OCI-M2 (cell line): Measurements from ENCODE around the gene ARAP2.

Experiments
- DNase-seq: peaks from one replicate; lab custom pipeline; 2025; ENCODE audit not compliant: unreplicated experiment; lab: John Stamatoyannopoulos, UW

Gene ARAP2

DNA sequence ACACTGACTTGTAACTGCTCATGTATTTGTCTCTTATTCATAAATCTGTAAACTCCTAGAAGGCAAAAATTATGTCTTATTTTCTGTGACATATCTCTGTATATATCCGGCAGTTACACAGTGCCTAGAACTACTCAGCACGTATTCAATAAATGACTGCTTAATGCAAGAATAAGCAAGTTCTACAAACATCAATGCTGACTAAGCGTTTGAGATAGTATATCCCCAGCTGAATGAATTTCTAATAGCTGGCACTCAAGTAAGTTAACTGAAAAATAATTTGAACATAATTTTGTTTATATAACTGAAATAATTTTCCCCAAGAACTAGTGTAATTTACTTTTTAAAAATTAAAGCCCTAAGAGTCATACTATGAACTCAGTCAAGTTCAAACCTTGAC, 113.7 kb downstream of the ARAP2 start:
- DNase-seq: no peak

DNA sequence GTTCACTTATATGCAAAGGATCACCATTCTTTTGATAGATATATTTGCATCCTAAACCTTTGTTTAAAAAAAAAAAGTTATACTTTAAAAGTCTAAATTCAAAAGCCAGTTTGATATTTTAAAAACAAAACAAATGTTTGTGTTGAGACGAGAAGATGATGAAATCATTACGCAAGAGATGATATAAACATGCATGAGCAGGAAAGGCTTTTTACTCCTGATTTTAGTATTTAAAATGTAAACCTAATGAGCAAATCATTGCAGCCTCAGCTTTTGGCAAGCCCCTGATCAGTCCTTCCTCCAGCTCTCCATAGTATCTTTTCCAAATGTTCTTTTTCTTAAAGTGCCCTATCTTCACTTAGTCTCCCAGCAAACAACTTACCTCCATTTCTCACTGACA, 115.6 kb downstream of the ARAP2 start:
- DNase-seq: no peak

DNA sequence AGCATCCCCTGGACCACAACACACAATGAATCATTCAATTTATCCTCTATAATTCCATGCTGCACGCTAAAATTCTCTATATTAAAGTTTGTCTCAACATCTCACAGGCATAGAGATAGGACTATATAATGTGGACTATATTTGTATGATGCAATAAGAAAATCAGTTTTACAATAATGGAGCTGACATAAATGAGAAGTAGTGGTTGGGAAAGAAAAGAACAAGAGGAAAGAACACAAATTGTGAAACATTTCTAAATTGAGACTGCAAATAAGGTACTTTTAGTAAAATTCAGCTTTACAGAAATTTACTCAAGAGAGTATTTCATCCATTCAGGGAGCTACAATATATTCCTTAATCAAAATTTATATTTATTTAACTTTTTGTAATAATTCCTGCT, 120.4 kb downstream of the ARAP2 start:
- no peak for DNase-seq

GRCh38 chr4:36115312-36115711, 129.0 kb downstream of the ARAP2 start:
- DNase-seq: no peak

- DNase-seq: no peak
These were observed 133.1 kb downstream of the ARAP2 start for GRCh38 chr4:36111172-36111571.

DNA sequence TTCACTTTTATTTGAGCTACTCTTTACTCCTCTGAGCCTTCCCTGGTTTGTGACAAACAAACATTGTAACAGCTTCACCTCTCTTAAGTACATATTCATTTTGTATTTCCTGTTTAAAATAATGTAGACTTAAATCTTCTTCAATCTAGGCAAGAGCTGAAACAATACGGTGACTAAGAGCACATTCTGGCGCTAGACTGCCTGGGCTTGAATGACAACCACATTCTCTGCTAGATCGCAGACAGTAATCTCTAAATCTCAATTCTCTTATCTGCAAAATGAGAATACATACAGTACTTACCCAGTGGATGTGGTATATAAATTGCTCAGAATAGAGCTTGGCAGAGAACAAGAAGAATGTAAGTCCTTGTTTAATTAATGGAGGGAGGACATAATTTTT, 144.8 kb downstream of the ARAP2 start:
- DNase-seq: no peak

- DNase-seq: no peak
These were observed 149.3 kb downstream of the ARAP2 start for GRCh38 chr4:36094995-36095394.

GRCh38 chr4:36091997-36092396, 152.3 kb downstream of the ARAP2 start:
- no peak for DNase-seq

GRCh38 chr4:36088542-36088941, 155.8 kb downstream of the ARAP2 start:
- DNase-seq: no peak

DNA sequence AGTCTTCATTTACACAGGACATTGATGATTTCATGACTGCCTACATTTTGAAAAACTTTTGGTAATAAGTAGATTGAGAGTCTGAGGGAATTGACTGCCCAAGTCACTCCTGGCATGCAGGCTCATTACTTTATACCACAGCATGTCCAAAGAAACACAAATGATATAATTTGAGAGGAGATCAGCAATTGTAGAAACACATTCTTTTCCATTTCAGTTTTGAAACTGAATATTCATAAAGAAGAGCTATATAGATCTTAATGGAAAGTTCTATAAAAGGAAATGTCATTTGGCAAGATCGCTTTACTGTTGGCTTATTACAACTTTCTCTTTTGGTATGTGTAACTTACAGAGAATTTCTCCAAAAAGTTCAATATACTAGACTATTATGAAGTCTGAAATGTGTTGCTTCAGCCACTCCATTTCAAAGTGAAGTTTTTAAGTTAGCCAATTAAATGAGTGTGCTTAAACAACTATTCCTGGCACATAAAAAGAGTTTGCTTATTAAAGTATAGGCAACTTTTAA, 158.0 kb downstream of the ARAP2 start:
- no peak for DNase-seq

DNA sequence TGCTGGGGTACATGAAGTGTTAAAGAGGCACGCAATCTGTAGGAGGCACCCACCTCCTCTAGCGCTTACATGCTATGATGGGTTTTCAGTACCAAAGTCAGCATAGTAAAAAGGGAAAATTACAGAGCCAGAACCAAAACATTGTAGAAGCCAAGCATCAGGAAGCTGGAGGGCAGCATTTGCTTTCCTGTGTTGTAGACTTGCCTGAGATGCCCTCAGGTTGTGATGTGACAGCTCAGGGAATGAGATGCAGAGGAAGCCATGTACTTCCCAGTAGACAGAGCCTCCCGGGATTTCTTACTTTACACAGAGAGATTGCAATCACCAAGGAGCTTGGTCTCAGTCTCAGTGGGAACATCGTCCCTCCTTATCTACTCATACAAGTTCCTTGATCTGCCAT, 161.5 kb downstream of the ARAP2 start:
- DNase-seq: no peak

DNA sequence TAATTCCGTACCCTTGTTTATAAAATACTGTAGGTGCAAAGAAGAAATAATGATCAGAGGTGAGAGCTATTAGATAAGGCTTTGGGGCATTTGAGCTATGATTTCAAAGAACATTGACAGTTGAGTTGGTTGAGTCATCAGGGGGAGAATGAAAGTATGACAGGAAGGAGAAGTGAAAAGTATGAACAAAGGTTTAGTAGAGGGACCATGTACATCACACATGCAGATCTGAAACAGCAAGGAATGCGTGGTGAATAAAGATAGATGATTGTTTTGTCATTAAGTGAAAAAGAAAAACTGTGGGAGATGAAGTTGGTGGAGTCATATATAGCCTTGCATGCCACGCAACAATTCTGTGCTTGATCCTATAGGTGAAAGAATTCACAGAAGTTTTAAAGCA, 163.1 kb downstream of the ARAP2 start:
- no peak for DNase-seq

- DNase-seq: no peak
These were observed 164.6 kb downstream of the ARAP2 start for GRCh38 chr4:36079666-36080065.

GRCh38 chr4:36078319-36078718, 166.0 kb downstream of the ARAP2 start:
- no peak for DNase-seq

DNA sequence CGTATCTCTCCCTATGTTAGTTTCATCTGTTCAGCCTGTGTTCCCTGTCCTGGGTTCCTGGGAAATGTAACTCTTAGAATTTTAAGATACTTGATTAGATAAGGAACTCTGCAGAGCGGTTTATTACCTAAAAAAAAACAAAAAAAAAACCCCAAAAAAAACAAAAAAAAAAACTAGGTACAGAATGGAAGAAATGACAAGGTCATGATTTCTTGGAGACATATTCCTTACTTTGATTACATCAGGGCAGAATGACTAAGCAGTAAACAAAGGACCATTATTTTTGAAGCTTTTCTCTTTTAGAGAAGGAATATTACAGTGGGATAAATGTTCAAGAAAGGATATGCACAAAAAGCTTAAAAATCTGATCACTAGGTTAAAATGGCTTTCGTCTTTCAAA, 171.8 kb downstream of the ARAP2 start:
- no peak for DNase-seq

DNA sequence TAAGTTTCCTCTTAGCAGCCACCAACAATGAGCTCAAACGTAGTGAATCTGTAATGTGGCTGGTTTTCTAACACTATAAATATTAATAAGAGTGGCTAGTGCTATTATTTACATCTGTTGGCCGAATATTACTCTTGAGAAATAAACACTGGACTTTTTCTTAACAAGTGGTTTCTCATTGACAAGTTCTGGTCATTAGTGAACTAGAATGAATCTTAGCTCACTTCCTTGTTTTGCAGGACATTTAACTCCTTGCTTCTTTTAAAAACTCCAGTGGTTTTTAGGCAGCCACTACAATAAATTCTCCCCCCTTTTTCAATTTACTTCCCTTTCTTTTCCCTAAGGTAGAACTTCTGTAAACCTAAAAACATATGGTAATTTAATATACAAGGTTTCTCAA, 177.2 kb downstream of the ARAP2 start:
- DNase-seq: no peak

GRCh38 chr4:36065274-36065871, 178.9 kb downstream of the ARAP2 start:
- DNase-seq: no peak

- no peak for DNase-seq
These were observed 180.2 kb downstream of the ARAP2 start for GRCh38 chr4:36064117-36064516.

- DNase-seq: no peak
These were observed 188.2 kb downstream of the ARAP2 start for GRCh38 chr4:36056136-36056535.

DNA sequence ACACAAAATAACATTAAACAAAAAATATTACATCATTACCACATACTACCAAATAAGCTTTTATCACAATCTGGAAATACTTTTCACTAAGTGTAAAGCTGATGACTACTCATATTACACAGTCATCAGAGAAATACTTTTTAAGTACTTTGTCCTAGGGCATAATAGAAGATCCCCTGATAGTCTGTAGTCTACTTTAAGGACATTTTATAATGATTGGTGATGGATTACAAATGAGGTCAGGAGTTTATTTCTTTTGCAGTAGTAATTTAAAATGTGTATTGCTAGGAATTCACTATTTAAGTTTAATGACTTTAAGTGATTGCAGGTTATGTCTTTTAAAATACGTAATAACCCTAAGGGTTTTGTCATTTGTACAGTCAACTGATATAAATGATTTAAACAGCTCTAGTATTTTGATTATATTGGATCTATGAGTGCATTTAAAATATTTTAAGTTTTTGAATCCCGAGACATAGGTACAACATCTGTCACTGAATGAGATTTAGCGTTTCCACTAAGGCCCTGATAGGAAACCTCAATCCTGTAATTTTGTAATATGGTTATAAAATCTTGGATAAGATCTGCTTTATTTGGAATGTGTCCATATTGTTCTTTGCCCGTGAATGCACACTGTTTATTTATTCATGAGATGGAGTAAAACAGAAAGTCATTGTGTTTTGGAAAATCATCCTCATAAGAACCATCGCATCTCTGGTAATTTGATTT, 189.5 kb downstream of the ARAP2 start:
- no peak for DNase-seq

GRCh38 chr4:36053930-36054329, 190.4 kb downstream of the ARAP2 start:
- no peak for DNase-seq

- no peak for DNase-seq
These were observed 192.7 kb downstream of the ARAP2 start for GRCh38 chr4:36051634-36052033.

GRCh38 chr4:36046026-36046425, 198.3 kb downstream of the ARAP2 start:
- no peak for DNase-seq
